Endothelial cell of umbilical vein (primary cell): ENCODE data around the gene PLAGL2. TPM values are rescaled to one million over a fixed set of nuclear protein-coding genes. Genes with fewer than 3 reads are reported as not detected.

Source experiments
- BruUV-seq: library from RNA; stranded (reverse); fragments of 400-500 nt; replicated peaks from 2 replicates; lab custom pipeline; 2021; lab: Mats Ljungman, UMichigan
- CTCF ChIA-PET: fragments of 300-600, 350-600 bp; sonication (Branson Sonifier 250); formaldehyde crosslinking; loops from one replicate; lab custom pipeline; 2021; ENCODE audit warnings: antibody characterized with exemption, inconsistent platforms; lab: Charles Lee
- POLR2A ChIA-PET: fragments of 300-600, 350-600 bp; sonication (Branson Sonifier 250); formaldehyde crosslinking; loops from one replicate; lab custom pipeline; 2021; ENCODE audit warnings: antibody characterized with exemption, inconsistent platforms; lab: Charles Lee
- DNase-seq: peaks from one replicate; pipeline ENCODE4 v3.0.0-alpha.2; 2011; ENCODE audit warnings: low read depth, low spot score
- FAIRE-seq: peaks from 2 replicates; lab custom pipeline; 2011; peaks lifted over from hg19 to GRCh38; lab: Jason Lieb, UNC
- H2AFZ ChIP-seq: 2 replicates; pipeline ENCODE4 v1.6.0; 2012; ENCODE audit warnings: low read depth, low read length, control low read depth, inconsistent platforms
- H3K27ac ChIP-seq: 2 replicates; pipeline ENCODE4 v1.5.1; 2011; ENCODE audit warnings: low read depth, mild to moderate bottlenecking, control low read depth, low read length, moderate library complexity; ENCODE audit not compliant: insufficient read depth
- H3K27me3 ChIP-seq, 2 experiments: 2 replicates each; pipeline versions ENCODE4 v1.6.0 to v1.6.1; 2011; ENCODE audit warnings: low read length in 2 of 2, mixed read lengths in 1 of 2; ENCODE audit not compliant: control insufficient read depth in 2 of 2, insufficient read depth in 2 of 2
- H3K36me3 ChIP-seq, 2 experiments: 2 replicates in 1 of 2; 3 replicates in 1 of 2; pipeline ENCODE4 v1.5.1; 2011; ENCODE audit warnings: low read length in 2 of 2, mild to moderate bottlenecking in 1 of 2, moderate library complexity in 1 of 2; ENCODE audit not compliant: control insufficient read depth in 2 of 2, insufficient read depth in 2 of 2; ENCODE audit errors: extremely low read depth in 1 of 2
- H3K4me1 ChIP-seq: 3 replicates; pipeline ENCODE4 v1.5.1; 2011; ENCODE audit warnings: mild to moderate bottlenecking, low read length; ENCODE audit not compliant: control insufficient read depth, insufficient read depth; ENCODE audit errors: extremely low read depth
- H3K4me2 ChIP-seq: 2 replicates; pipeline ENCODE4 v1.6.1; 2011; ENCODE audit warnings: low read length, control low read depth, mixed read lengths; ENCODE audit not compliant: insufficient read depth
- H3K4me3 ChIP-seq, 3 experiments: fragments of 200-600 bp in 1 of 3; sonication (generic), shearing (Covaris generic) in 1 of 3; replicated peaks in 1 of 3; 2 replicates each; pipeline ENCODE4 v1.5.1; 2011 to 2016; ENCODE audit warnings: control low read depth in 3 of 3, low read length in 3 of 3, mild to moderate bottlenecking in 2 of 3, inconsistent platforms in 1 of 3, low read depth in 1 of 3, moderate library complexity in 1 of 3; ENCODE audit not compliant: insufficient read depth in 1 of 3
- H3K79me2 ChIP-seq: 2 replicates; pipeline ENCODE4 v1.6.0; 2012; ENCODE audit warnings: low read length, inconsistent platforms; ENCODE audit not compliant: control insufficient read depth, insufficient read depth
- H3K9ac ChIP-seq: replicated peaks from 2 replicates; pipeline ENCODE3; 2011; ENCODE audit warnings: low read length, control low read depth; ENCODE audit not compliant: insufficient read depth; ENCODE audit errors: extremely low read depth
- H3K9me1 ChIP-seq: replicated peaks from 3 replicates; pipeline ENCODE4 v1.6.0; 2011; ENCODE audit warnings: mild to moderate bottlenecking, low read length; ENCODE audit not compliant: control insufficient read depth, insufficient read depth; ENCODE audit errors: extremely low read depth
- H3K9me3 ChIP-seq: replicated peaks from 2 replicates; pipeline ENCODE4 v1.5.1; 2012; ENCODE audit warnings: low read length, inconsistent platforms; ENCODE audit not compliant: control insufficient read depth, insufficient read depth
- H4K20me1 ChIP-seq: replicated peaks from 2 replicates; pipeline ENCODE3; 2011; ENCODE audit warnings: mild to moderate bottlenecking, low read length; ENCODE audit not compliant: control insufficient read depth, insufficient read depth; ENCODE audit errors: extremely low read depth
- EZH2 ChIP-seq: IDR thresholded peaks from 2 replicates; pipeline ENCODE4 v1.6.1; 2012; ENCODE audit warnings: borderline replicate concordance, low read depth, mild to moderate bottlenecking, moderate library complexity, low read length, inconsistent platforms; ENCODE audit not compliant: severe bottlenecking
- GATA2 ChIP-seq: IDR thresholded peaks from 2 replicates; pipeline ENCODE4 v1.7.0; 2011; ENCODE audit warnings: low read depth, mild to moderate bottlenecking, moderate library complexity, mixed read lengths, low read length; ENCODE audit not compliant: insufficient read length, insufficient read depth
- POLR2A ChIP-seq: IDR thresholded peaks from 2 replicates; pipeline ENCODE4 v1.6.1; 2012; ENCODE audit warnings: low read depth, mild to moderate bottlenecking, control low read depth, low read length
- POLR2AphosphoS5 ChIP-seq: IDR thresholded peaks from 2 replicates; pipeline ENCODE4 v1.6.1; 2012; ENCODE audit warnings: low read depth, mild to moderate bottlenecking, control low read depth, low read length, moderate library complexity; ENCODE audit not compliant: insufficient read depth
- dilution Hi-C: fragments of 300-500 bp; cut with MboI; formaldehyde crosslinking; loops from one replicate; pipeline ENCODE4 v1.15.0; 2019; ENCODE audit warnings: low sequenced_read_pairs; ENCODE audit not compliant: extremely low pct_ligation_motif_present
- intact Hi-C: fragments of 100-400 bp; cut with micrococcal nuclease; formaldehyde crosslinking; loops from one replicate; pipeline ENCODE4 v1.10.0; 2022
- polyA plus RNA-seq, 4 experiments: library from polyadenylated mRNA; depleted of rRNA in 3 of 4; stranded (reverse) in 3 of 4; unstranded in 1 of 4; fragments of >200 nt; gene quantifications; 2 replicates each; pipeline versions ENCODE4 v1.2.1 to v1.2.3, GENCODE V29; 2011 to 2012; ENCODE audit warnings: missing spikeins in 1 of 4
- total RNA-seq: library from RNA; stranded (reverse); gene quantifications from 2 replicates; pipeline ENCODE4 v1.2.3, GENCODE V29; 2021
- TF ChIP-seq, protein P1 (sequence below): IDR thresholded peaks from 2 replicates; pipeline ENCODE4 v1.6.1; 2011; ENCODE audit not compliant: insufficient read depth, insufficient read length

Gene PLAGL2
- total and polyA plus RNA-seq, 2 donors (not counting 3 experiments of a cell fraction or from before 2014, with no cell fraction given) = 8.2 to 15.2 TPM

DNA sequence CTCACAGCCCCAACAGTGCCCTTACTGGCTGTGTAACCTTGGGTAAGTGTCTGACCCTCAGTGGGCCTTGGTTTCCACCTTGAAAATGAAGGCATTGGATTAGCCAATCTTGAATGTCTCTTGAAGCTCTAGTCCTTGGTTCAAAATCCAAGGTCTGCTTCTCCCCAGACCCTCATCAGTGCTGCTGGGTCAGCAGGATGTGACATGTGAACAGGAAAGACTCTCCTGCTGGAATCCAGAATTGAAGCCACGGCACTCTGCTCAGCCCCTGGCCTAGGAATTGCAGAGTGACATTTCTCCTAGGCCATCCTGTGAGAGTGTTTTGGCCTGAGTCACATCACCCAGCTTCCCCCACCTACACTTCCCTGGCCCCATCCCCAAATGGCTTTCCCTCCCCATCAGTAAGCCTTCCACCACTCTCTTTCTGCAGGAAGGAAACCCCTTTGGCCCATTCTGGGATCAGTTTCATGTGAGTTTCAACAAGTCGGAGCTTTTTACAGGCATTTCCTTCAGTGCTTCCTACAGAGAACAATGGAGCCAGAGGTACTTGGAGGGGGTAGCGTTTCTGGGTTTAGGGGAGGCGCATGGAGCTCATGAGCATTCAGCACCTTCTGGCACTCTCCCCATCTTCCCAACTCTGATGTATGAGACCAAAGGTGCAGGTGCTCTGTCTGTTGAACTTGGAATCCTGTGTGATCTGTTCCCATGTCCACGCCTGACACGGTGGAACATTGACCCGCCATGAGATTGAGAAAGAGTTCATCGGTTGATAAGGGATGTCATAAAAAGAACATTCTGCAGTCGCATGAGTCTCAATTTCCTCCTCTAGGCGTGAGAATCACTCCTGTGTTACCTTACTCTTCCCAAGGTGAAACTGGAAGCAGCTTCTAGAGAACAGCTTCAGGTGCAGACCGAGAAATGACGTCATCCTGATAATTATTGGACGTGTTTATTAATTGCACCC is 8.9 kb upstream of the PLAGL2 start:
- Histone ChIP-seq H2AFZ (no peak overlapping the region), H3K9ac (no peak overlapping the region), H3K4me1 (peaks cover 11% of the 10 kb centered on the region), H3K36me3 (peaks cover 5 to 9% of the 10 kb centered on the region in 2 experiments), H3K9me3 (no peaks in the 10 kb centered on the region), H3K9me1 (no peaks in the 10 kb centered on the region), H3K79me2 (peaks cover 5% of the 10 kb centered on the region), H3K4me2 (no peak overlapping the region), H4K20me1 (no peaks in the 10 kb centered on the region), H3K4me3 (no peak overlapping the region), H3K27ac (peak overlapping the region; percentile 15), H3K27me3 (no peaks in the 10 kb centered on the region)
- dilution Hi-C loops = no loop called here
- FAIRE-seq = peak; percentile 35
- intact Hi-C loops = no loop called here
- no TSS peak for BruUV-seq
- POLR2A ChIA-PET = no interaction called here
- CTCF ChIA-PET = interaction anchor here (0.8 kb wide), 1 partner anchor 23 kb away, joined by 3 read pairs; no protein-coding TSS in a partner anchor
- TF ChIP-seq POLR2A (peak; percentile 22), POLR2AphosphoS5 (no peak), EZH2 (no peak)
- peak; percentile 63 for DNase-seq

DNA sequence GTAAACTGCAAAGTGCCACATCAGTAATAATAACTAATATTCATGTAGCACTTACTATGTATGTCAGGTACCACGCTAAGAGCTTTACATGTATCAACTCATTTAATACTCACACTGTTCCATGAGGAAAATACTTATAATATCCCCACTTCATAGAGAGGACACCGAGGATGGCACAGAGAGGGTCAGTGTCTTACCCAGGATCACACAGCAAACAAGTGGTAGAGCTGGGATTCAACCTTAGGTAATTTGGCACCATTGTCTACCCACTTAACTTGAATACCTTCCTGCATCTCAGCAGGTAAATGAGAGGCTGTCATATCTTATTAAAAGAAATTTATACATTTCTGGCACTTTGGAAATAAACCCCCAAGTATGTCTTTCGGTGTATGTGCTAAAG is 8.2 kb upstream of the PLAGL2 start:
- Histone ChIP-seq H3K9me3 (no peaks in the 10 kb centered on the region), H3K36me3 (peaks cover 7 to 10% of the 10 kb centered on the region in 2 experiments)

More for the DNA sequence above, 8.2 kb upstream of the PLAGL2 start:
- H3K9ac ChIP-seq = no peak overlapping the region
- dilution Hi-C loops (no loop called here), intact Hi-C loops (no loop called here)
- BruUV-seq = no TSS peak
- H3K4me1 ChIP-seq = peaks cover 11% of the 10 kb centered on the region
- H3K27ac ChIP-seq = peak overlapping the region; percentile 15
- DNase-seq (no peak), FAIRE-seq (no peak)
- H3K4me3 ChIP-seq = no peak overlapping the region
- no peaks in the 10 kb centered on the region for H3K9me1 ChIP-seq
- H4K20me1 ChIP-seq = no peaks in the 10 kb centered on the region
- peaks cover 5% of the 10 kb centered on the region for H3K79me2 ChIP-seq
- ChIA-PET CTCF (no interaction called here), POLR2A (no interaction called here)
- no peak for TF ChIP-seq POLR2AphosphoS5
- TF ChIP-seq, protein P1, sequence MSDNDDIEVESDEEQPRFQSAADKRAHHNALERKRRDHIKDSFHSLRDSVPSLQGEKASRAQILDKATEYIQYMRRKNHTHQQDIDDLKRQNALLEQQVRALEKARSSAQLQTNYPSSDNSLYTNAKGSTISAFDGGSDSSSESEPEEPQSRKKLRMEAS = no peak
- no peak for TF ChIP-seq GATA2
- TF ChIP-seq EZH2 = no peak
- H3K27me3 ChIP-seq = no peaks in the 10 kb centered on the region
- no peak overlapping the region for H2AFZ ChIP-seq
- no peak overlapping the region for H3K4me2 ChIP-seq
